Lower lobe of right lung (tissue), 2 donors: ENCODE measurements around the gene C10orf67. TPM values are rescaled to one million over a fixed set of nuclear protein-coding genes. Genes with fewer than 3 reads are reported as not detected.
"Not testable (repeated sequence)": the region's sequence is repeated elsewhere in the genome, so short reads cannot be mapped to it uniquely, and the experiment has no call there.

ENCODE experiments used
- ATAC-seq, 2 donors: fragments of 200-7000 bp; cut with Tn5 transposase; one replicate each; pipeline ENCODE4 v1.9.1; 2020 to 2022; ENCODE audit warnings: mild to moderate bottlenecking in 2 of 2, moderate library complexity in 2 of 2
- DNase-seq: peaks from one replicate; pipeline ENCODE4 v3.0.0-alpha.2; 2020
- H3K27ac ChIP-seq: fragments of 200-600 bp; one replicate; pipeline ENCODE4 v1.8.0; 2022
- H3K27me3 ChIP-seq: fragments of 200-600 bp; one replicate; pipeline ENCODE4 v1.8.0; 2022; ENCODE audit warnings: low read depth
- H3K36me3 ChIP-seq: fragments of 200-600 bp; one replicate; pipeline ENCODE4 v1.8.0; 2022; ENCODE audit warnings: mild to moderate bottlenecking
- H3K4me1 ChIP-seq: fragments of 200-600 bp; one replicate; pipeline ENCODE4 v1.8.0; 2022
- H3K4me3 ChIP-seq: fragments of 200-600 bp; one replicate; pipeline ENCODE4 v1.8.0; 2022; ENCODE audit warnings: mild to moderate bottlenecking
- H3K9me3 ChIP-seq: fragments of 200-600 bp; one replicate; pipeline ENCODE4 v1.8.0; 2022
- intact Hi-C: fragments of 100-400 bp; cut with DNase I; formaldehyde crosslinking; loops from one replicate; pipeline ENCODE4 v1.11.0; 2022
- total RNA-seq: library from RNA; stranded (reverse); fragmentation: NEBNext Ultra II Directional; extraction: Animal tissue kit (Norgen Biotek cat#: 25700); gene quantifications from one replicate; pipeline ENCODE4 v1.2.1, GENCODE V29; 2021
- TF ChIP-seq, protein P1 (sequence below): fragments of 200-600 bp; IDR thresholded peaks from one replicate; pipeline ENCODE4 v1.8.0; 2022; ENCODE audit warnings: antibody characterized with exemption, mild to moderate bottlenecking
- donor health status: DM: no; HTN: yes; CAD: no; lungs with severe emphysema.

Gene C10orf67
- total RNA-seq, 1 donor from 2014 or later = 1.2 TPM

DNA sequence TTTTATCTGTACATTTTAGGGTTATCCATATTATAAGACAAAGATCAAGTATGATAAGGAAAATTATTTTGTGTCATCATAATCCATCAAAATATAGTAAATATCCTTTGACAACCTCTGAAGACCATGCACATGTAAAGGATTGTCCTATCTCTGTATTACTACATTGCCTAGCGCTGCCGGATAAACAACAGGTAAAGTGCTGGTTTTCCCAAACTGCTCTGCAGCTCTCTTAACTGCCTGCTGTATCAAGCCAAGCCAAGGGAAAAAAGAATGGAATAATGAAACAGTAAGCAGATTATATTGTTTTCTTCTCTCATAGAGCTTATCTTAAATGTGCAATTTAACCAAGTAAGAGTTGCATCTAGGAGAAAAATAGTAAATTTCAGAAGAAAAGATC, 81.7 kb downstream of the C10orf67 start:
- no peak for DNase-seq
- no peaks in the 10 kb centered on the region for H3K36me3 ChIP-seq
- H3K4me3 ChIP-seq = no peak overlapping the region
- H3K27ac ChIP-seq = no peak overlapping the region
- ATAC-seq = no peak
- TF ChIP-seq, protein P1, sequence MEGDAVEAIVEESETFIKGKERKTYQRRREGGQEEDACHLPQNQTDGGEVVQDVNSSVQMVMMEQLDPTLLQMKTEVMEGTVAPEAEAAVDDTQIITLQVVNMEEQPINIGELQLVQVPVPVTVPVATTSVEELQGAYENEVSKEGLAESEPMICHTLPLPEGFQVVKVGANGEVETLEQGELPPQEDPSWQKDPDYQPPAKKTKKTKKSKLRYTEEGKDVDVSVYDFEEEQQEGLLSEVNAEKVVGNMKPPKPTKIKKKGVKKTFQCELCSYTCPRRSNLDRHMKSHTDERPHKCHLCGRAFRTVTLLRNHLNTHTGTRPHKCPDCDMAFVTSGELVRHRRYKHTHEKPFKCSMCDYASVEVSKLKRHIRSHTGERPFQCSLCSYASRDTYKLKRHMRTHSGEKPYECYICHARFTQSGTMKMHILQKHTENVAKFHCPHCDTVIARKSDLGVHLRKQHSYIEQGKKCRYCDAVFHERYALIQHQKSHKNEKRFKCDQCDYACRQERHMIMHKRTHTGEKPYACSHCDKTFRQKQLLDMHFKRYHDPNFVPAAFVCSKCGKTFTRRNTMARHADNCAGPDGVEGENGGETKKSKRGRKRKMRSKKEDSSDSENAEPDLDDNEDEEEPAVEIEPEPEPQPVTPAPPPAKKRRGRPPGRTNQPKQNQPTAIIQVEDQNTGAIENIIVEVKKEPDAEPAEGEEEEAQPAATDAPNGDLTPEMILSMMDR = no peak
- H3K9me3 ChIP-seq = no peaks in the 10 kb centered on the region
- intact Hi-C loops = no loop called here
- no peaks in the 10 kb centered on the region for H3K4me1 ChIP-seq
- no peaks in the 10 kb centered on the region for H3K27me3 ChIP-seq

DNA sequence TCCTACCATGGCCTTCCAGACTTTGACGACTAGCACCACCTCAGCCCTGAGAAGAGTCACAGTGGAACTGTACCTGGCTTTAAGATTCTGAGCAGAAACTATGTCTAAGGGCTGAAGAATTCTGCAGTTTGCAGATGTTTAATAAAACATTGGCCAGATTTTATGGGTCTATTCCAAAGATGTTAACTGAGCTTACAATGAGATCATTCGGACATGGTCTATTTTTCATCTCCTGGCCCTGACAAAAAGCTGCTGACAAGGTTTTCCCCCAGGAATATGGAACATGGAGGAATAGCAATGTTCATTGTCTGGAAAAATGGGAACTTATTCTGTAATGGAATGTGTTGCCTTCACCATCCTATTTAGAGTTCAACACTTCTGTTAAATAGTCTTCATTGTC, 86.1 kb downstream of the C10orf67 start:
- intact Hi-C loops = no loop called here
- H3K4me3 ChIP-seq = no peak overlapping the region
- no peaks in the 10 kb centered on the region for H3K9me3 ChIP-seq
- no peak overlapping the region for H3K27ac ChIP-seq
- TF ChIP-seq, protein P1 = no peak
- H3K36me3 ChIP-seq = no peaks in the 10 kb centered on the region
- DNase-seq = no peak
- ATAC-seq = no peak
- no peaks in the 10 kb centered on the region for H3K4me1 ChIP-seq
- H3K27me3 ChIP-seq = no peaks in the 10 kb centered on the region

DNA sequence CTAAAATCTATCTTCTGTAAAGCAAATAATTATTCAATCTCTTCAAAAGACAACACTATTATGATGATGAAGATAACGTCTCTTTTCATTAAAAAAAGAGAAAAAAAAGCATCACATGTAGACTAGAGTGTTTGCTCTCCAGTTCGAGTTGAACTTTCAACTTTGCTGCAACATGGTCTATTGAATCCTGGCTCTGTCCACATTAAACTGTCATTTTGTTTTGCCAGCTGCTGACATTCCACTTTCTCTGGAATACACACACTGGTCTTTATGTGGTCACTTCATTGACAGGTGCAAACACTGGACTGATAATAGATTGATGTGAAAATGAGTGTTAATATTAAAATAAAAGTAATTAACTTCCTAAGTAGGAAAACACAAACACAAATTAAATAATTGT, 90.8 kb downstream of the C10orf67 start:
- intact Hi-C loops = no loop called here
- no peaks in the 10 kb centered on the region for H3K27me3 ChIP-seq
- TF ChIP-seq, protein P1 = no peak
- H3K4me3 ChIP-seq = no peak overlapping the region
- no peak for DNase-seq
- H3K27ac ChIP-seq = no peak overlapping the region
- no peaks in the 10 kb centered on the region for H3K9me3 ChIP-seq
- H3K4me1 ChIP-seq = no peaks in the 10 kb centered on the region
- no peaks in the 10 kb centered on the region for H3K36me3 ChIP-seq
- no peak for ATAC-seq

DNA sequence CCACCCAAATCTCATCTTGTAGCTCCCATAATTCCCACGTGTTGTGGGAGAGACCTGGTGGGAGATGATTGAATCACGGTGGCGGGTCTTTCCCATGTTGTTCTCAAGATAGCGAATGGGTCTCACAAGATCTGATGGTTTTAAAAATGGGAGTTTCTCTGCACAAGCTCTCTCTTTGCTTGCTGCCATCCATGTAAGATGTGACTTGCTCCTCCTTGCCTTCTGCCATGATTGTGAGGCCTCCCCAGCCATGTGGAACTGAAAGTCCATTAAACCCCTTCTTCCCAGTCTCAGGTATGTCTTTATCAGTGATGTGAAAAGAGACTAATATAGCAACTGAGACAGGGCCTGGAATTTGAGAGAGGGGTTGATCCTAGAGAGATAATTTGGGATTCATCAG, 91.7 kb downstream of the C10orf67 start:
- H3K4me3 ChIP-seq, H3K36me3 ChIP-seq, H3K27me3 ChIP-seq, H3K9me3 ChIP-seq, H3K27ac ChIP-seq, intact Hi-C loops, H3K4me1 ChIP-seq, DNase-seq, ATAC-seq: not testable (repeated sequence)

DNA sequence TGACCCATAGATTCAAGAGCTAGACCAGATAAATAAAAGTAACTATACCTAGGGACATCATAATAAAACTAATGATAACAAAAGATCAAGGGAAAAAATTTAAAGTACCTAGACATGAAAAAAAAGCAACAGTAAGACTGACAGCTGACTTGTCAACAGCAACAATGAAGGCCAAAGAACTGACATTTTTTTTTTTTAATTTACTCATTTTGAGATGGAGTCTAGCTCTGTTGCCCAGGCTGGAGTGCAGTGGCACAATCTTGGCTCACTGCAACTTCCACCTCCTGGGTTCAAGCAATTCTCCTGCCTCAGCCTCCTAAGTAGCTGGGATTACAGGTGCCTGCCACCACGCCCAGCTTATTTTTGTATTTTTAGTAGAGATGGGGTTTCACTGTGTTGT, 102.8 kb downstream of the C10orf67 start:
- H3K4me3 ChIP-seq, DNase-seq, H3K9me3 ChIP-seq, H3K27ac ChIP-seq, H3K4me1 ChIP-seq, intact Hi-C loops, ATAC-seq, H3K36me3 ChIP-seq, H3K27me3 ChIP-seq: not testable (repeated sequence)

DNA sequence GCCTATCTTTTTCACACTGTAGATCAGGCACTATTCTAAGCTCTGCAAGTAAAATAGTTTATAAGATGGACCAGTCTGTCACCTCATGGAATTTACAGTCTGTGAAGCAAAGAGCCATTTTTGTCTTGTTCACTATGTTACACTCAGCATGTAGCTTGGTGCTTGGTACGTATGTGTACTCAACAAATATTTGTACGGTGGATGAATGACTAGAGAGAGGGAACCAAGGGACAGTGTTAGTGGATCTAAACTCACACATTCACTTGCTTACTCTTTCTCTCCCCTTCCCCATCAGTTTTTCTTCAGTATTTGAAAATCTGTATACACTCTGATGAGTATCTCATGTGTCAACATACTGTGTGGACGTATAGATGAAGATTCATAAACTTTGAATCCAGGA, 106.6 kb downstream of the C10orf67 start:
- no peak overlapping the region for H3K27ac ChIP-seq
- H3K27me3 ChIP-seq = no peaks in the 10 kb centered on the region
- ATAC-seq (no peak), DNase-seq (no peak)
- intact Hi-C loops = no loop called here
- no peak overlapping the region for H3K4me3 ChIP-seq
- no peaks in the 10 kb centered on the region for H3K4me1 ChIP-seq
- no peaks in the 10 kb centered on the region for H3K9me3 ChIP-seq
- H3K36me3 ChIP-seq = no peaks in the 10 kb centered on the region
- TF ChIP-seq, protein P1 = no peak

DNA sequence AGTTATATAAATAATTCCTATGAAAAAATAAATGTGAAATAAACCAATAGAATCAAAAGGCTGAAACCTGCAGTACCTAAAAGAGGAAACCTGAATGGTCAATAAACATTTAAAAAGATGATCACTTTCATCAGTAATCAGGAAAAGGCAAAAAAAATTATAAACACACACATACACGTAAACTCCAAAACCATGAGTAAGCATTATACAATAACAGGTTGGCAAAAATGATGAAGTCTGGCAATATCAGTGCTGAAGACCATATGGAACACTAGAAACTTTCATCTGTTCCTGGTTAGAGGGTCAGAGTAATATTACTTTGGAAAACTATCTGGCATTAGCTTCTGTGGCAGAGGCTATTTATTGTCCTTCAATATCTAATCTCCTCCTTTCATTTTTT, 114.0 kb downstream of the C10orf67 start:
- Histone ChIP-seq H3K27me3 (no peaks in the 10 kb centered on the region), H3K36me3 (no peaks in the 10 kb centered on the region), H3K4me3 (no peak overlapping the region), H3K27ac (no peak overlapping the region), H3K4me1 (no peaks in the 10 kb centered on the region), H3K9me3 (no peaks in the 10 kb centered on the region)
- TF ChIP-seq, protein P1 = no peak
- ATAC-seq = no peak
- intact Hi-C loops = no loop called here
- DNase-seq = no peak
